ENCODE measurements around the gene MKRN1. TPM values are rescaled to one million over a fixed set of nuclear protein-coding genes. Genes with fewer than 3 reads are reported as not detected.
"Not testable (repeated sequence)": the region's sequence is repeated elsewhere in the genome, so short reads cannot be mapped to it uniquely, and the experiment has no call there.

The MKRN1 gene
- total RNA-seq, 4 donors from 2014 or later = 66.6 to 122 (median 87.5) TPM

DNA sequence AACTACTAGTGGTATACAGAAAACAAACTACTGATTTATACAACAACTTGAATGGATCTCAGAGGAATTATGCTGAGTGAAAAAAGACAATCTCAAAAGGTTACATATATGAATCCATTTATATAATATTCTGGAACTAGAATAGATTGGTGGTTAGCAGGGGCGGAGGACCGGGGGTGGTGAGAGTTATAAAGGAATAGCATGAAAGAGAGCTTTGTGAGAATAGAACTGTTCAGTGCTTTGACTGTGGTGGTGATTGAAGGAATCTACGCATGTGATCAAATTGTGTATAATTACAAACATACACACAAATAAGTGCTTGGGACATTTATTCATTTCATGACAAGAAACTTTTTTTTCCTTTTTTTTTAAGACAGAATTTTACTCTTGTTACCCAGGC lies 55.8 kb downstream of the MKRN1 start:
- TF ChIP-seq POLR2A (IDR thresholded peaks at IDR 0.05) = no peak
- TF ChIP-seq, protein P1, sequence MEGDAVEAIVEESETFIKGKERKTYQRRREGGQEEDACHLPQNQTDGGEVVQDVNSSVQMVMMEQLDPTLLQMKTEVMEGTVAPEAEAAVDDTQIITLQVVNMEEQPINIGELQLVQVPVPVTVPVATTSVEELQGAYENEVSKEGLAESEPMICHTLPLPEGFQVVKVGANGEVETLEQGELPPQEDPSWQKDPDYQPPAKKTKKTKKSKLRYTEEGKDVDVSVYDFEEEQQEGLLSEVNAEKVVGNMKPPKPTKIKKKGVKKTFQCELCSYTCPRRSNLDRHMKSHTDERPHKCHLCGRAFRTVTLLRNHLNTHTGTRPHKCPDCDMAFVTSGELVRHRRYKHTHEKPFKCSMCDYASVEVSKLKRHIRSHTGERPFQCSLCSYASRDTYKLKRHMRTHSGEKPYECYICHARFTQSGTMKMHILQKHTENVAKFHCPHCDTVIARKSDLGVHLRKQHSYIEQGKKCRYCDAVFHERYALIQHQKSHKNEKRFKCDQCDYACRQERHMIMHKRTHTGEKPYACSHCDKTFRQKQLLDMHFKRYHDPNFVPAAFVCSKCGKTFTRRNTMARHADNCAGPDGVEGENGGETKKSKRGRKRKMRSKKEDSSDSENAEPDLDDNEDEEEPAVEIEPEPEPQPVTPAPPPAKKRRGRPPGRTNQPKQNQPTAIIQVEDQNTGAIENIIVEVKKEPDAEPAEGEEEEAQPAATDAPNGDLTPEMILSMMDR (IDR thresholded peaks at IDR 0.05) = no peak
- no peak for TF ChIP-seq POLR2AphosphoS5 (IDR thresholded peaks at IDR 0.05)
- TF ChIP-seq EP300 (IDR thresholded peaks at IDR 0.05) = no peak
- Histone ChIP-seq H3K4me1 (no peaks in the 10 kb centered on the region), H3K4me3 (no peak overlapping the region), H3K9me3 (no peaks in the 10 kb centered on the region), H3K27ac (no peak overlapping the region), H3K36me3 (no peaks in the 10 kb centered on the region), H3K27me3 (no peaks in the 10 kb centered on the region)
- 83 to 88% methylated on average over 3 of the region's 3 CpGs for WGBS, 2 donors (ENCODE audit: low coverage in 1 of 2)
- ATAC-seq = no peak

DNA sequence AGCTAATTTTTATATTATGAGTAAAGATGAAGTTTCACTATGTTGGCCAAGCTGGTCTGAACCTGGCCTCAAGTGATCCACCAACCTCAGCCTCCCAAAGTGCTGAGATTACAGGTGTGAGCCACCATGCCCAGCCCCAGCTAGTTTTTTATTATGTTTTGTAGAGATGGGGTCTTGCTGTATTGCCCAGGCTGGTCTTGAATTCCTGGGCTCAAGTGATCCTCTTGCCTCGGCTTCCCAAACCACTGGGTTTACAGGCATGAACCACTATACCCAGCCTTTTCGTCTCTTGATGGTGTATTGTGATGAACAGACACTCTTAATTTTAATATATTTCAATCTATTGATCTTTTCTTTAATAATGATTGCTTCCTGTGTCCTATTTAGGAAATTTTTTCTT lies 57.8 kb downstream of the MKRN1 start:
- no peak for ATAC-seq
- no peaks in the 10 kb centered on the region for H3K27me3 ChIP-seq
- H3K9me3 ChIP-seq = no peaks in the 10 kb centered on the region
- 98 to 100% methylated on average over 2 of the region's 2 CpGs for WGBS, 2 donors (ENCODE audit: low coverage in 1 of 2)
- H3K4me1 ChIP-seq = no peaks in the 10 kb centered on the region
- no peak overlapping the region for H3K27ac ChIP-seq
- TF ChIP-seq, protein P1 (IDR thresholded peaks at IDR 0.05) = no peak
- TF ChIP-seq POLR2AphosphoS5 (IDR thresholded peaks at IDR 0.05) = no peak
- no peak for TF ChIP-seq POLR2A (IDR thresholded peaks at IDR 0.05)
- TF ChIP-seq EP300 (IDR thresholded peaks at IDR 0.05) = no peak
- no peak overlapping the region for H3K4me3 ChIP-seq
- H3K36me3 ChIP-seq = no peaks in the 10 kb centered on the region

DNA sequence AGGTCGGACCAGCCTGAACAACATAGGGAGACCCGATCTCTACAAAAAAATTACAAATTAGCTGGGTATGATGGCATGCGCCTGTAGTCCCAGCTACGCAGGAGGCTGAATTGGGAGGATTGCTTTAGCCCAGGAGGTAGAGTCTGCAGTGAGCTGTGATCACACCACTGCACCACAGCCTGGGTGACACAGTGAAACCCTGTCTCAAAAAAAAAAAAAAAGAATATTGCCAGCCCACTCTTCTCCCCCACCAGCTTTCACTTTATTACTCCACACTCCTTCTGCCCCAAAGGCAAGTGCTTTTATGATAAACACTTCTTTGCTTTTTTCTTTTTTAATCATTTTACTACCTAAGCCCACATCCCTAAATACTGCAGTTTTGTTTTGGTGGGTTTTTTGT lies 60.7 kb downstream of the MKRN1 start:
- Histone ChIP-seq H3K27ac (no peak overlapping the region), H3K4me1 (no peaks in the 10 kb centered on the region), H3K36me3 (no peaks in the 10 kb centered on the region), H3K4me3 (no peak overlapping the region), H3K27me3 (peaks cover 4% of the 10 kb centered on the region), H3K9me3 (no peaks in the 10 kb centered on the region)
- 85 to 90% methylated on average over 4 of the region's 4 CpGs for WGBS, 2 donors (ENCODE audit: low coverage in 1 of 2)
- ATAC-seq = no peak
- TF ChIP-seq POLR2A (IDR thresholded peaks at IDR 0.05) = no peak
- TF ChIP-seq EP300 (IDR thresholded peaks at IDR 0.05) = no peak
- TF ChIP-seq, protein P1 (IDR thresholded peaks at IDR 0.05) = no peak
- no peak for TF ChIP-seq POLR2AphosphoS5 (IDR thresholded peaks at IDR 0.05)

DNA sequence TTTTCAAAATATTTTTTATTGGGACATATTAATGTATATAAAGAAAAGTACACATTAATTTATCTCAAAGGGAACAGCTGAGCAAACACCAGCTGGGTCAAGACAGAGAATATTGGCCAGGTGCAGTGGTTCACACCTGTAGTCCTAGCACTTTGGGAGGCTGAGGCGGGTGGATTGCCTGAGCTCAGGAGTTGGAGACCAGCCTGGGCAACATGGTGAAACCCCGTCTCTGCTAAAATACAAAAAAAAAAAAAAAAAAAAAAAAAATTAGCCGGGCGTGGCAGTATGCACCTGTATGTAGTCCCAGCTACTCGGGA lies 61.2 kb downstream of the MKRN1 start:
- not testable (repeated sequence) for H3K27me3 ChIP-seq, H3K4me3 ChIP-seq, ATAC-seq, H3K36me3 ChIP-seq, H3K4me1 ChIP-seq, H3K27ac ChIP-seq, H3K9me3 ChIP-seq
- WGBS, 2 donors (ENCODE audit: low coverage in 1 of 2) = 76 to 90% methylated on average over 2 to 4 of the region's 5 CpGs

DNA sequence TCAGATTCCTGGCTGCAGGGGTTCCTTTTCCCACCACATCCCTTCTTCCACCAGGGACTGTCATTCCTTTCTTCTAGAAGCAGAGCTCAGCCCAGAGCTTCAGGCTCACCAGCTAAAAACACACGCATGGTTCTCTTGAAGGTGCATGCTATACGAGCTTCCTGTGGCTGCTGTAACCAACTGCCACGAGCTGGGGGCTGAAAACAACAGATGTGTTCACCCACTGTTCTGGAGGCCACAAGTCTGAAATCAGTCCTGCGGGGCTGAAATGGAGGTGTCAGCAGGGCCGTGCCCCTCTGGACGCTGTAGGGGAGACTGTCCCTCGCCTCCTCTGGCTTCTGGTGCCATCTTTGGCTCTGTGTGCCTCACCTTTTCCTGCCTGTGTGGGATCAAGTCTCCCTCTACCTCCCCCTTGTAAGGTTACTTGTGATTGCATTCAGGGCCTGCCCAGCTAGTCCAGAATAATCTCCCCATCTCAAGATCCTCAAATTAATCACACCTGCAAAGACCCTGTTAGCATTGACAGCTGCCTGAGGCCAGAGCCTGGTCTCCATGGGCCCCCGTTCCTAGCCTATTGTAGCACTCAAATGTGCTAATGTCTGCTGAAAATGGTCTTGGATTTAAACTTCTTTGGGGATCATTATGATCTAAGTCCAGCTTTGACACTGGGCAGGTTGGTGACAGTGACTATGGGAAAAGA lies 61.7 kb downstream of the MKRN1 start:
- TF ChIP-seq, protein P1 (IDR thresholded peaks at IDR 0.05) = no peak
- TF ChIP-seq EP300 (IDR thresholded peaks at IDR 0.05) = no peak
- no peak for TF ChIP-seq POLR2A (IDR thresholded peaks at IDR 0.05)
- TF ChIP-seq POLR2AphosphoS5 (IDR thresholded peaks at IDR 0.05) = no peak
- H3K36me3 ChIP-seq = no peaks in the 10 kb centered on the region
- H3K27me3 ChIP-seq = peaks cover 10% of the 10 kb centered on the region
- H3K9me3 ChIP-seq = no peaks in the 10 kb centered on the region
- no peak overlapping the region for H3K4me3 ChIP-seq
- WGBS, 2 donors (ENCODE audit: low coverage in 1 of 2) = 44% methylated on average over 2 of the region's 8 CpGs; no CpG with 5 or more reads in 1 of the 2 donors
- no peak overlapping the region for H3K27ac ChIP-seq
- H3K4me1 ChIP-seq = no peaks in the 10 kb centered on the region
- no peak for ATAC-seq
